Right forelimb (tissue), 1 donor: ENCODE data around the gene RABGAP1L.
"Not testable (repeated sequence)": the region's sequence is repeated elsewhere in the genome, so short reads cannot be mapped to it uniquely, and the experiment has no call there.

Experiments used
- DNase-seq: peaks from one replicate; pipeline ENCODE4 v3.0.0-alpha.2; 2018

Gene RABGAP1L

GRCh38 chr1:174309490-174309889, 150.2 kb downstream of the RABGAP1L start:
- DNase-seq, result no peak

- no peak for DNase-seq
These were observed 155.1 kb downstream of the RABGAP1L start for GRCh38 chr1:174314433-174314832.

GRCh38 chr1:174315239-174315638, 155.9 kb downstream of the RABGAP1L start:
- no peak for DNase-seq

- DNase-seq, result not testable (repeated sequence)
These were observed 161.6 kb downstream of the RABGAP1L start for GRCh38 chr1:174320897-174321296.

DNA sequence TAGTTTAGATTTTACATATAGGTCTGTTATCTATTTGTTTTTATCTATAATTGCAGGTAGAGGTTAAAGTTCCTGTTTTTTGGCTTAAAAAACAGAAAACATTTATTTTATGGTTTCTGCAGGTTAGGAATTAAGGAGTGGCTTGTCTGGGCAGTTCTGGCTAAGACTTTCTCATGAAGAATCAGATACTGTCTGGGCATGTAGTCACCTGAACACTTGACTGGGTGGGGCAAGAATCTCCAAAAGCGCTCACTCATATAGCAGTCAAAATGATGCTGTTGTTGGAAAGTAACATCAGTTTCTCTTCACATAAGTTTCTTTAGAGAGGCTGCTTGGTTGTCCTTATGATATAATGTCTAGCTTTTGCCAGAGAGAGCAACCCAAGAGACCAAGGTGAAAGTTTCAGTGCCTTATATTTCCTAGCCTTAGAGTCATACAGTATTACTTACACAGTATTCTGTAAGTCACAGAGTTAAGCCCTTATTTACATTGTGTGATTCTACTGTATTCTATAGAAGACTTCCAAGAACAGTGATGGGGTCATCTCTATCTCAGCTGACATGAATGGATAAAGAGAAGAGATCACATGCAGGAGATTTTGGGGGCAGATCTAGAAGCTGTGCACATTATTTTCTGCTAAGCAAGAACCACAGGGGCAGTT, 163.0 kb downstream of the RABGAP1L start:
- DNase-seq, result no peak

DNA sequence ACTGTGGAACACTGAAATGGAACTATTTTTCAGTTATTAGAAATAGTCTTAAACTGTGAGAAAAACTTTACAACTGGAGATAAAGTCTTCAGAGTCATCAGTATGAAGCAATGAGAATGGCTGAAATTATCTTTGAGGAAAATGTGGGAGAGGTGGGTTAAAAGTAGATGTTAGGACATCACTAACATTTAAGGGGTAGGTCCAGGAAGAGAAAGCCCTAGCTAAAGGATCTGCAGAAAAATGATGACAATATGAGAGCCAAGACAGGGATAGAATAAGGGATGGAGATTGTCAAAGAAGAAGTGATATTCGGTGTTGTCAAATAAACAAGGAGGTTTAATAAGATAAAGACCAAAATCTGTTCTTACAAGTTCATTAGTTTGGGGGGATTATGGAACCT, 165.2 kb downstream of the RABGAP1L start:
- no peak for DNase-seq

- no peak for DNase-seq
These were observed 165.6 kb downstream of the RABGAP1L start for GRCh38 chr1:174324939-174325338.

DNA sequence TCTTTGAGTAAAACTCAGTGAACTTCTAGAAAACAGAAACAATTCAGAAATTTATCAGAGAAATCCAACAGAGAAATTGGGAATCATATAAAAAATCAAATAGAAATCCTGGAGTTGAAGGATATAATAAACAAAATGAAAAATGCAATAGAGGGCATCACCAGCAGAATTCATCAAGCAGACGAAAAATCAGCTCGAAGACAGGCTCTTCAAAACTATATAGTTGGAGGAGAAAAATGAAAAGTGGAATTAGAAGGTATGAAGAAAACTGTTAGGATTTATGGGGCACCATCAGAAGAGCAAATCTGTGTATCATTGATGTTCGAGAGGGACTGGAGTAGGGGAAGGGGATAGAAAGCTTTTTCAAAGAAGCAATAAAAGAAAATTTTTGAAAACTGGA, 167.0 kb downstream of the RABGAP1L start:
- no peak for DNase-seq

GRCh38 chr1:174333437-174333836, 174.1 kb downstream of the RABGAP1L start:
- DNase-seq, result no peak

GRCh38 chr1:174337000-174337681, 177.8 kb downstream of the RABGAP1L start:
- no peak for DNase-seq

GRCh38 chr1:174340404-174340803, 181.1 kb downstream of the RABGAP1L start:
- not testable (repeated sequence) for DNase-seq

- no peak for DNase-seq
These were observed 184.8 kb downstream of the RABGAP1L start for GRCh38 chr1:174344162-174344561.

DNA sequence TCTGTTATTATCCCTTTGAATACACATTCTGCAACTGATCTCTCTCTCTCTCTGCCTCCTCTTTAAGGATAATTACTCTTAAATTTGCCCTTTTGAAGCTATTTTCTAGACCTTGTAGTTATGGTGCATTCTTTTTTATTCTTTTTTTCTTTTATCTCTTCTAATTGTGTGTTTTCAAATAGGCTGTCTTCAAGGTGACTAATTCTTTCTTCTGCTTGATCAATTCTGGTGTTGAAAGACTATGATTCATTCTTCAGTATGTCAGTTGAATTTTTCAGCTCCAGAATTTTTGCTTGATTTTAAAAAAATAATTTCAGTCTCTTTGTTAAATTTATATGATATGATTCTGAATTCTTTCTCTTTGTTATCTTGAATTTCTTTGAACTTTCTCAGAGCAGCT, 192.8 kb downstream of the RABGAP1L start:
- DNase-seq, result no peak

GRCh38 chr1:174352883-174353608, 193.7 kb downstream of the RABGAP1L start:
- DNase-seq, result no peak

GRCh38 chr1:174358344-174358743, 199.0 kb downstream of the RABGAP1L start:
- DNase-seq, result no peak

GRCh38 chr1:174358786-174359453, 199.6 kb downstream of the RABGAP1L start:
- DNase-seq, result no peak

- no peak for DNase-seq
These were observed 200.1 kb downstream of the RABGAP1L start for GRCh38 chr1:174359454-174359805.

DNA sequence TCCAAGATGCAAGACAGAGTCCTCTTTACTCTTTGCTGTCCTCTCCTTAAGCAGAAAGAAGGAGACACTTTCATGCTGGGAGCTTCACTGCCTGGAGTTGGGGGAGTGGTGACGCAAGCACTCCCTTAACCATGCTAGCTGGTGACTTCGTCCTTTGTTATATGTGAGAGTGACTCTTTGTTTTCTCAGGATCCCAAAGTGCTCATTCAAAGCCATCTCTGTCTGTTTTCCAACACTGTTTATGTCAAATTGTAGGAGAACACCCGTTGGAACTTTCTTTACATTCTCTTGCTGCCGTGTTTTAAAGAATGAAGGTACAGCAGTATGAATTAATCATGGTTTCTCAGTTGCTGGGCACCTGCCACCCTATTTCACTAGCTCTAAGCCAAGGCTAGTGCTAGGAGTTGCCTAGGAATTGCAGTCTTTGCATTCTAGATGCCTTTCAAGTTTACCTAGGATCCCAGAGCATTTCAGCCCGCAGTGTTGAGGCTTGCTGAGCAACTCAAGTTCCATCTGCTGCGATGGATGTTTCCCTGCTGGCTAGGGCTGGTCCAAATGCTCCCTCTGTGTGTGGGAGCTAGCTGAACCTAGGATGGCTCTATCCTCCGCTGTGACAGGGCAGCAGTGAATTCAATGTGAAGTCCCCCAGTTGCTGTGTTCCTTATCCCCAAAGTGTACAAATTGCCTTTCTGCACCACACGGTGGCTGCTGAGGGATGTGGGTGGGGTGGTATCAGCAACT, 205.8 kb downstream of the RABGAP1L start:
- DNase-seq, result no peak

DNA sequence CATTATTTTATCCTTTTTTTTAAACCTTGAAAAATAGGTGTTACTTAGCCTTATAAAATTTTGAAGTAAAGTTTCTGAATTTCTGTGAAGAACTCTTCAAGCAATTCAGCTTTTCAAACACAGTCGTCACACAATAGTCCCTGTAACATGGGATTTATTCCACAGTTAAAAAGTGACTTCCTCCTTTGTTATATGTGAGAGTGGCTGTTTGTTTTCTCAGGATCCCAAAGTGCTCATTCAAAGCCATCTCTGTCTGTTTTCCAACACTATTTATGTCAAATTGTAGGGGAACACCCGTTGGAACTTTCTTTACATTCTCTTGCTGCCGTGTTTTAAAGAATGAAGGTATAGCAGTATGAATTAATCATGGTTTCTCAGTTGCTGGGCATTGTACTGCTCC, 207.6 kb downstream of the RABGAP1L start:
- no peak for DNase-seq

- DNase-seq, result no peak
These were observed 208.6 kb downstream of the RABGAP1L start for GRCh38 chr1:174367892-174368291.

DNA sequence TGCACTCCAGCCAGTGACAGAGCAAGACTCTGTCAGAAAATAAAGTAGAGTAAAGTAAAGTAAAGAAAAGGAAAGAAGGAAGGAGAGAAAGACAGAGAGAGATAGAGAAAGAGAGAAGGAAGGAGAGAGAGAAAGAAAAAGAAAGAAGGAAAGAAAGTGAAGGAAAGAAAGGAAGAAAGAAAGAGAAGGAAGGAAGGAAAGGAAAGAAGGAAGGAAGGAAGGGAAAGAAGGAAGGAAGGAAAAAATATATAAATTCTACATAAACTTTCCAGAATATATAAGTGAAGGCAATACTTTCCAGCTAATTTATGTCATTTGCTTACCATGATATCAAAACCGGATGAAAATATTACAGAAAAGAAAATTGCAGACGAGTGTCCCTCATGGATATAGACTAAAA, 216.7 kb downstream of the RABGAP1L start:
- no peak for DNase-seq

DNA sequence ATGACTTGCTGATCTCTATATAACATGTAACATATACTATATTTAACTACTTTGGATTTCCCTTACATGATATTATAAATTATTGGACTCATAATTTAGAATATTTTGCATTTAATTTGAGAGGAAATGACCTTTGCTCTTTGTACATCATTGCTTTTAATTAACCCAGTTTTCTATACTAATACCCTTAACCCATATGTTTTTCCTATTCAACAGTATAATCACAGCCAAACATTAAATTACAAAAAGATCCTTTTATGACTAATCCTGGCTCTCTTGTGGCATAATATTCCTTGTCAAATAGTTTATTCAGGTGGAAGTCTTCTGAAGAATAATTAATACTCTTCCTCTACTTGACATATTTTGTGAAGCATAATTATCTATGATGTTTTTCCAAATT, 232.4 kb downstream of the RABGAP1L start:
- no peak for DNase-seq

- DNase-seq, result no peak
These were observed 234.6 kb downstream of the RABGAP1L start for GRCh38 chr1:174393885-174394284.
